Thyroid gland (tissue), 4 donors: ENCODE measurements around the gene PCIF1. TPM values are rescaled to one million over a fixed set of nuclear protein-coding genes. Genes with fewer than 3 reads are reported as not detected.
"Not testable (repeated sequence)": the region's sequence is repeated elsewhere in the genome, so short reads cannot be mapped to it uniquely, and the experiment has no call there.

Experiments used
- DNase-seq, 2 donors: peaks; one replicate each; pipeline ENCODE4 v3.0.0-alpha.2; 2019
- H3K27ac ChIP-seq, 3 donors: fragments of 200-600 bp; sonication (generic); 1 replicate in 2 of 3; 2 replicates in 1 of 3; pipeline ENCODE4 v1.5.1; 2016 to 2019; ENCODE audit warnings: mild to moderate bottlenecking in 1 of 3, moderate library complexity in 1 of 3
- H3K27me3 ChIP-seq: fragments of 200-600 bp; sonication (generic); one replicate; pipeline ENCODE4 v1.5.1; 2019
- H3K36me3 ChIP-seq, 2 donors: fragments of 200-600 bp; sonication (generic); one replicate each; pipeline ENCODE4 v1.5.1; 2016 to 2019
- H3K4me1 ChIP-seq, 2 donors: fragments of 200-600 bp; sonication (generic); one replicate each; pipeline ENCODE4 v1.5.1; 2017 to 2019
- H3K4me3 ChIP-seq, 3 donors: fragments of 200-600 bp; sonication (generic); replicated peaks in 1 of 3; 1 replicate in 2 of 3; 2 replicates in 1 of 3; pipeline ENCODE4 v1.5.1; 2016; ENCODE audit warnings: mild to moderate bottlenecking in 1 of 3
- H3K9me3 ChIP-seq: fragments of 200-600 bp; sonication (generic); one replicate; pipeline ENCODE4 v1.5.1; 2017
- CTCF ChIP-seq, 6 experiments: fragments of 200-600 bp in 3 of 6; fragments of 450-650 bp in 3 of 6; sonication (generic) in 3 of 6; IDR thresholded peaks; one replicate each; pipeline ENCODE4 v1.5.1; 2016 to 2019; ENCODE audit warnings: antibody characterized with exemption in 6 of 6, mild to moderate bottlenecking in 2 of 6, inconsistent platforms in 1 of 6, moderate library complexity in 1 of 6
- POLR2A ChIP-seq, 2 donors: fragments of 450-650 bp; IDR thresholded peaks; one replicate each; pipeline ENCODE4 v1.6.1; 2017; ENCODE audit warnings: antibody characterized with exemption in 2 of 2, mild to moderate bottlenecking in 2 of 2, moderate library complexity in 1 of 2
- WGBS, 2 donors: methylation state at CpG; one replicate each; pipeline ENCODE4 v1.1.5; 2017; 5-methylcytosine and 5-hydroxymethylcytosine counted together
- intact Hi-C: fragments of 100-400 bp; cut with DNase I; formaldehyde crosslinking; loops from one replicate; pipeline ENCODE4 v1.15.1; 2023
- total RNA-seq, 4 donors: library from RNA; depleted of rRNA; stranded (reverse); fragments of >200 nt; gene quantifications; one replicate each; pipeline ENCODE4 v1.2.3, GENCODE V29; 2016

PCIF1 gene
- total RNA-seq, 4 donors from 2014 or later = 28.1 to 63.6 (median 49.1) TPM

- Histone ChIP-seq H3K4me3 (no peak overlapping the region), H3K36me3 (peaks cover 6 to 9% of the 10 kb centered on the region in 2 donors), H3K27ac (no peak overlapping the region), H3K4me1 (no peaks in the 10 kb centered on the region), H3K9me3 (no peaks in the 10 kb centered on the region), H3K27me3 (no peaks in the 10 kb centered on the region)
- no peak for DNase-seq
- intact Hi-C loops = no loop called here
- WGBS, 2 donors = 85% methylated on average over 9 to 12 of the region's 12 CpGs
- TF ChIP-seq POLR2A (IDR thresholded peaks at IDR 0.05) = no peak
- TF ChIP-seq CTCF (IDR thresholded peaks at IDR 0.05) = no peak
These were observed 36.2 kb upstream of the PCIF1 start for GRCh38 chr20:45898285-45898684.

GRCh38 chr20:45899046-45899835 lies 35.2 kb upstream of the PCIF1 start:
- no peaks in the 10 kb centered on the region for H3K4me1 ChIP-seq
- H3K27ac ChIP-seq = no peak overlapping the region
- intact Hi-C loops = no loop called here
- H3K36me3 ChIP-seq = peaks cover 6 to 8% of the 10 kb centered on the region in 2 donors
- no peaks in the 10 kb centered on the region for H3K27me3 ChIP-seq
- WGBS, 2 donors = 88 to 90% methylated on average over 13 of the region's 13 CpGs
- H3K9me3 ChIP-seq = no peaks in the 10 kb centered on the region
- TF ChIP-seq POLR2A (IDR thresholded peaks at IDR 0.05) (no peak), CTCF (IDR thresholded peaks at IDR 0.05) (no peak)
- no peak for DNase-seq
- H3K4me3 ChIP-seq = no peak overlapping the region

- H3K27ac ChIP-seq, H3K9me3 ChIP-seq, H3K4me1 ChIP-seq, H3K27me3 ChIP-seq, H3K36me3 ChIP-seq, H3K4me3 ChIP-seq, DNase-seq, intact Hi-C loops: not testable (repeated sequence)
- 92 to 97% methylated on average over 6 of the region's 6 CpGs for WGBS, 2 donors
These were observed 33.2 kb upstream of the PCIF1 start for GRCh38 chr20:45901332-45901731.

GRCh38 chr20:45902199-45902701 lies 32.2 kb upstream of the PCIF1 start:
- Histone ChIP-seq H3K4me3 (no peak overlapping the region), H3K9me3 (no peaks in the 10 kb centered on the region), H3K36me3 (peaks cover 0 to 6% of the 10 kb centered on the region in 2 donors), H3K27me3 (no peaks in the 10 kb centered on the region), H3K4me1 (no peaks in the 10 kb centered on the region), H3K27ac (no peak overlapping the region)
- intact Hi-C loops = no loop called here
- DNase-seq = no peak
- WGBS, 2 donors = 89 to 94% methylated on average over 12 to 14 of the region's 14 CpGs
- TF ChIP-seq POLR2A (IDR thresholded peaks at IDR 0.05) = no peak
- TF ChIP-seq CTCF (IDR thresholded peaks at IDR 0.05) = no peak

GRCh38 chr20:45904583-45905504 lies 29.6 kb upstream of the PCIF1 start:
- Histone ChIP-seq H3K36me3 (peaks cover 0 to 6% of the 10 kb centered on the region in 2 donors), H3K9me3 (no peaks in the 10 kb centered on the region), H3K4me3 (no peak overlapping the region), H3K27ac (no peak overlapping the region), H3K4me1 (no peaks in the 10 kb centered on the region), H3K27me3 (no peaks in the 10 kb centered on the region)
- DNase-seq = no peak
- intact Hi-C loops = no loop called here
- no peak for TF ChIP-seq POLR2A (IDR thresholded peaks at IDR 0.05)
- no peak for TF ChIP-seq CTCF (IDR thresholded peaks at IDR 0.05)
- WGBS, 2 donors = 83 to 87% methylated on average over 13 to 15 of the region's 16 CpGs
